GM23338 (cell line): ENCODE measurements around the gene PM20D1. TPM values are rescaled to one million over a fixed set of nuclear protein-coding genes. Genes with fewer than 3 reads are reported as not detected.

ENCODE experiments used
- ATAC-seq: fragments of 200-7000 bp; cut with Tn5 transposase; 3 replicates; pipeline ENCODE4 v1.9.1; 2020
- DNase-seq: peaks from one replicate; pipeline ENCODE4 v3.0.0-alpha.2; 2015; ENCODE audit warnings: low spot score
- H2AFZ ChIP-seq: fragments of 200-600 bp; sonication (generic); 2 replicates; pipeline ENCODE4 v1.8.0; 2016; ENCODE audit warnings: antibody characterized with exemption, mild to moderate bottlenecking, moderate library complexity
- H3F3A ChIP-seq: fragments of 200-600 bp; sonication (generic); replicated peaks from 2 replicates; pipeline ENCODE4 v1.8.0; 2017; ENCODE audit warnings: antibody characterized with exemption, mixed run types, low read depth
- H3K27ac ChIP-seq: fragments of 200-600 bp; sonication (generic); 2 replicates; pipeline ENCODE4 v1.6.1; 2016; ENCODE audit warnings: low read depth
- H3K27me3 ChIP-seq: fragments of 200-600 bp; sonication (generic); 2 replicates; pipeline ENCODE4 v1.8.0; 2016; ENCODE audit warnings: mild to moderate bottlenecking, mixed run types, moderate library complexity; ENCODE audit not compliant: insufficient read depth
- H3K36me3 ChIP-seq: fragments of 200-600 bp; sonication (generic); 2 replicates; pipeline ENCODE4 v1.8.0; 2016; ENCODE audit warnings: mild to moderate bottlenecking; ENCODE audit not compliant: insufficient read depth
- H3K4me1 ChIP-seq: fragments of 200-600 bp; sonication (generic); 2 replicates; pipeline ENCODE4 v1.8.0; 2016; ENCODE audit warnings: mild to moderate bottlenecking, moderate library complexity; ENCODE audit not compliant: insufficient read depth
- H3K4me2 ChIP-seq: fragments of 200-600 bp; sonication (generic); 2 replicates; pipeline ENCODE4 v1.7.1; 2017; ENCODE audit warnings: mixed run types
- H3K4me3 ChIP-seq: fragments of 200-600 bp; sonication (generic); 2 replicates; pipeline ENCODE4 v1.6.1; 2016; ENCODE audit warnings: mixed run types
- H3K79me2 ChIP-seq: fragments of 200-600 bp; sonication (generic); replicated peaks from 2 replicates; pipeline ENCODE4 v1.8.0; 2017; ENCODE audit warnings: mild to moderate bottlenecking; ENCODE audit not compliant: insufficient read depth
- H3K9me2 ChIP-seq: fragments of 200-600 bp; sonication (generic); 2 replicates; pipeline ENCODE4 v1.8.0; 2017; ENCODE audit not compliant: insufficient read depth
- H4K20me1 ChIP-seq: fragments of 200-600 bp; sonication (generic); replicated peaks from 2 replicates; pipeline ENCODE4 v1.8.0; 2017; ENCODE audit warnings: mild to moderate bottlenecking; ENCODE audit not compliant: insufficient read depth
- H3K27ac Mint-ChIP-seq: 2 replicates; pipeline ENCODE4 v1.8.0; 2020; ENCODE audit warnings: inconsistent platforms, mild to moderate bottlenecking, moderate library complexity, mixed read lengths
- H3K27me3 Mint-ChIP-seq: 3 replicates; pipeline ENCODE4 v1.8.0; 2022; ENCODE audit warnings: low read depth, mild to moderate bottlenecking, moderate library complexity, mixed read lengths, inconsistent platforms; ENCODE audit not compliant: insufficient read depth, poor library complexity
- H3K36me3 Mint-ChIP-seq: 3 replicates; pipeline ENCODE4 v1.8.0; 2021; ENCODE audit warnings: low read depth, mild to moderate bottlenecking, inconsistent platforms, moderate library complexity, mixed read lengths
- H3K4me1 Mint-ChIP-seq: 3 replicates; pipeline ENCODE4 v1.8.0; 2020; ENCODE audit warnings: mild to moderate bottlenecking, inconsistent platforms, mixed read lengths
- H3K4me3 Mint-ChIP-seq: 3 replicates; pipeline ENCODE4 v1.8.0; 2021; ENCODE audit warnings: moderate library complexity, mild to moderate bottlenecking, inconsistent platforms, mixed read lengths
- H3K9me3 Mint-ChIP-seq: 3 replicates; pipeline ENCODE4 v1.8.0; 2020; ENCODE audit warnings: moderate library complexity, mild to moderate bottlenecking, inconsistent platforms, mixed read lengths
- CTCF ChIP-seq, 2 experiments: fragments of 200-600 bp in 1 of 2; sonication (generic) in 1 of 2; conservative IDR thresholded peaks; 2 replicates each; pipeline versions ENCODE4 v1.5.1 to v1.6.1; 2016 to 2017; ENCODE audit warnings: antibody characterized with exemption in 2 of 2, low read depth in 2 of 2, mild to moderate bottlenecking in 2 of 2, moderate library complexity in 1 of 2
- EZH2 ChIP-seq: fragments of 200-600 bp; sonication (generic); IDR thresholded peaks from one replicate; pipeline ENCODE4 v1.8.0; 2017; ENCODE audit warnings: antibody characterized with exemption, mild to moderate bottlenecking, low read depth; ENCODE audit not compliant: unreplicated experiment
- ZNF331 ChIP-seq: fragments of 250-450 bp; sonication (Bioruptor Pico); IDR thresholded peaks from 2 replicates; pipeline ENCODE4 v1.5.0; 2020; ENCODE audit warnings: low read depth, mild to moderate bottlenecking, moderate library complexity
- ZNF462 ChIP-seq: fragments of 250-450 bp; sonication (Bioruptor Pico); IDR thresholded peaks from 2 replicates; pipeline ENCODE4 v1.5.0; 2020; ENCODE audit warnings: mild to moderate bottlenecking, moderate library complexity
- polyA plus RNA-seq: library from polyadenylated mRNA; unstranded; fragments of >200 nt; fragmentation: Nextera tagmentation; extraction: Ambion mirVana; gene quantifications from 2 replicates; pipeline ENCODE4 v1.2.1, GENCODE V29; 2016
- total RNA-seq: library from RNA; depleted of rRNA; stranded (reverse); fragments of >200 nt; shearing (Covaris generic); gene quantifications from 2 replicates; pipeline ENCODE4 v1.2.3, GENCODE V29; 2014

Gene PM20D1
- total and polyA plus RNA-seq, 2 experiments from 2014 or later: 0.10 TPM; not detected in 1

DNA sequence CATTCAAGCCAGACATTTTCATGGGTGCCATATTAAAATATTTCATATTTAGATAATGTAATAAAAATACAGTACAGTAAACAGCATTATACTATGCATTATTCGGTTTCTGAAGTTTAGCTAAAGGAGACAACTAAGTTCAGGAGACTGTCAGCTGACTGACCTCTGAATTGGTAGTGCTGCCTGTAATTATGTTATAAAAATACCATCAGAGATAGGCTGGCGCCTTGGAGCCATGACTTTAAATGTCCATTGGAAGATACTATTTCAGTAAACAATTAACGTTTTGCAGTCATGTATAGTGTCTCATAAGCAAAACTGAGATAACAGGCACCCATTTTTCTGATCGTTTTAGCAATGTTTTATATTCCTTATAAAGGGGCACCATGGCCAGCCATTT, 63.3 kb downstream of the PM20D1 start:
- no peak overlapping the region for H2AFZ ChIP-seq
- no peak for TF ChIP-seq ZNF331 (CRISPR knock-in tag)
- no peak for TF ChIP-seq EZH2
- TF ChIP-seq ZNF462 (CRISPR knock-in tag): no peak
- no peak for TF ChIP-seq CTCF (conservative IDR thresholded peaks at IDR 0.05; ENCODE audit: low read depth in 2 of 2)
- no peak overlapping the region for H3K4me2 ChIP-seq
- no peaks in the 10 kb centered on the region for H3K4me1 ChIP-seq
- H3K9me2 ChIP-seq: no peaks in the 10 kb centered on the region
- H3F3A ChIP-seq: 0 out of 2 replicates have a peak, but pooled peaks cover 3% of the 10 kb centered on the region
- no peaks in the 10 kb centered on the region for H3K27me3 ChIP-seq
- Mint-ChIP-seq H3K4me1 (no peaks in the 10 kb centered on the region; the same call in 2 of the 3 replicates), H3K4me3 (no peak overlapping the region), H3K27me3 (peaks cover 1% of the 10 kb centered on the region), H3K9me3 (no peaks in the 10 kb centered on the region), H3K36me3 (peaks cover 13% of the 10 kb centered on the region), H3K27ac (no peak overlapping the region)
- no peaks in the 10 kb centered on the region for H3K79me2 ChIP-seq
- ATAC-seq (no peak), DNase-seq (no peak)
- H3K4me3 ChIP-seq: no peak overlapping the region
- no peaks in the 10 kb centered on the region; the same call in 1 of the 2 replicates for H3K36me3 ChIP-seq
- H3K27ac ChIP-seq: no peak overlapping the region
- H4K20me1 ChIP-seq: no peaks in the 10 kb centered on the region
